SK-N-MC (cell line): ENCODE measurements around the gene NOVA2.

Source experiments
- EZH2 ChIP-seq: fragments of 200-600 bp; sonication (generic); IDR thresholded peaks from one replicate; pipeline ENCODE4 v1.6.1; 2017; ENCODE audit warnings: antibody characterized with exemption
- POLR2AphosphoS5 ChIP-seq: IDR thresholded peaks from 2 replicates; pipeline ENCODE4 v1.6.1; 2012; ENCODE audit warnings: mild to moderate bottlenecking, low read depth, low read length, borderline replicate concordance

- TF ChIP-seq POLR2AphosphoS5 (no peak), EZH2 (no peak)
Observed at GRCh38 chr19:45967246-45967645, 6.4 kb downstream of the NOVA2 start.
